HEK293 (cell line): ENCODE measurements around the gene FUT3.
A peak's percentile ranks its signal among the peaks of the same experiment; 100 is the strongest.

Experiments used
- CTCF ChIA-PET: fragments of 350-600 bp; formaldehyde crosslinking; extraction: SDS; loops from one replicate; lab custom pipeline; 2021; ENCODE audit warnings: antibody characterized with exemption; lab: Yijun Ruan, JAX
- POLR2A ChIA-PET: fragments of 300-600 bp; formaldehyde crosslinking; extraction: SDS; loops from one replicate; lab custom pipeline; 2020; ENCODE audit warnings: antibody characterized with exemption, inconsistent platforms; lab: Yijun Ruan, JAX
- H3K27ac ChIP-seq: fragments of 200-500 bp; sonication (Bioruptor generic); 2 replicates; pipeline ENCODE4 v1.5.1; 2014; ENCODE audit warnings: low read depth, low read length, control low read depth, inconsistent platforms; ENCODE audit errors: extremely low read depth
- H3K36me3 ChIP-seq, 2 experiments: fragments of 200-500 bp in 1 of 2; sonication (Bioruptor generic) in 1 of 2; 1 replicate in 1 of 2; 2 replicates in 1 of 2; pipeline ENCODE4 v1.5.1; 2014 to 2017; ENCODE audit warnings: inconsistent platforms in 2 of 2, low read length in 2 of 2; ENCODE audit not compliant: control insufficient read depth in 2 of 2, insufficient read depth in 1 of 2
- H3K4me1 ChIP-seq: fragments of 200-500 bp; sonication (Bioruptor generic); 2 replicates; pipeline ENCODE4 v1.5.1; 2014; ENCODE audit warnings: mild to moderate bottlenecking, low read length, inconsistent platforms; ENCODE audit not compliant: control insufficient read depth, insufficient read depth
- H3K4me3 ChIP-seq: 2 replicates; pipeline ENCODE4 v1.5.1; 2011; ENCODE audit warnings: low read depth, mild to moderate bottlenecking, control low read depth, low read length, moderate library complexity
- H3K9me3 ChIP-seq: fragments of 200-500 bp; sonication (Bioruptor generic); 2 replicates; pipeline ENCODE4 v1.5.1; 2014; ENCODE audit warnings: low read depth, low read length, inconsistent platforms; ENCODE audit not compliant: control insufficient read depth, insufficient read depth
- GLIS1 ChIP-seq: fragments of 450-650 bp; formaldehyde crosslinking; IDR thresholded peaks from 2 replicates; pipeline ENCODE4 v1.5.1; 2016; ENCODE audit warnings: missing biosample characterization, missing genetic modification characterization
- ZFP69B ChIP-seq: fragments of 450-650 bp; formaldehyde crosslinking; IDR thresholded peaks from 2 replicates; pipeline ENCODE4 v1.5.1; 2016; ENCODE audit warnings: missing biosample characterization, missing genetic modification characterization
- ZNF169 ChIP-seq: fragments of 450-650 bp; formaldehyde crosslinking; IDR thresholded peaks from 2 replicates; pipeline ENCODE4 v1.5.1; 2016; ENCODE audit warnings: missing biosample characterization, missing genetic modification characterization
- ZNF18 ChIP-seq: fragments of 450-650 bp; formaldehyde crosslinking; IDR thresholded peaks from 2 replicates; pipeline ENCODE4 v1.5.1; 2016; ENCODE audit warnings: missing biosample characterization, missing genetic modification characterization
- ZNF211 ChIP-seq: fragments of 450-650 bp; formaldehyde crosslinking; IDR thresholded peaks from 2 replicates; pipeline ENCODE4 v1.5.1; 2016; ENCODE audit warnings: low read depth, missing biosample characterization, missing genetic modification characterization
- ZNF221 ChIP-seq: fragments of 450-650 bp; formaldehyde crosslinking; IDR thresholded peaks from 2 replicates; pipeline ENCODE4 v1.5.1; 2017; ENCODE audit warnings: missing biosample characterization, missing genetic modification characterization, borderline replicate concordance
- ZNF561 ChIP-seq: fragments of 450-650 bp; IDR thresholded peaks from 2 replicates; pipeline ENCODE4 v1.5.1; 2018; ENCODE audit warnings: missing biosample characterization, missing genetic modification characterization, borderline replicate concordance
- ZNF623 ChIP-seq: fragments of 450-650 bp; formaldehyde crosslinking; IDR thresholded peaks from 2 replicates; pipeline ENCODE4 v1.5.1; 2016; ENCODE audit warnings: missing biosample characterization, missing genetic modification characterization
- ZNF768 ChIP-seq: fragments of 450-650 bp; formaldehyde crosslinking; IDR thresholded peaks from 2 replicates; pipeline ENCODE4 v1.5.1; 2018; ENCODE audit warnings: missing biosample characterization, mild to moderate bottlenecking, missing genetic modification characterization
- ZSCAN30 ChIP-seq: fragments of 450-650 bp; IDR thresholded peaks from 2 replicates; pipeline ENCODE4 v1.5.1; 2018; ENCODE audit warnings: missing biosample characterization, mild to moderate bottlenecking, missing genetic modification characterization, moderate library complexity
- ZXDB ChIP-seq: fragments of 450-650 bp; formaldehyde crosslinking; IDR thresholded peaks from 2 replicates; pipeline ENCODE4 v1.5.1; 2016; ENCODE audit warnings: missing biosample characterization, missing genetic modification characterization
- TF ChIP-seq, protein P1 (sequence below): fragments of 450-650 bp; formaldehyde crosslinking; IDR thresholded peaks from 2 replicates; pipeline ENCODE4 v1.5.1; 2017; ENCODE audit warnings: missing biosample characterization, missing genetic modification characterization
- TF ChIP-seq, protein P2 (sequence below): fragments of 450-650 bp; formaldehyde crosslinking; IDR thresholded peaks from 2 replicates; pipeline ENCODE4 v1.5.1; 2016; ENCODE audit warnings: missing biosample characterization, missing genetic modification characterization

FUT3 gene

DNA sequence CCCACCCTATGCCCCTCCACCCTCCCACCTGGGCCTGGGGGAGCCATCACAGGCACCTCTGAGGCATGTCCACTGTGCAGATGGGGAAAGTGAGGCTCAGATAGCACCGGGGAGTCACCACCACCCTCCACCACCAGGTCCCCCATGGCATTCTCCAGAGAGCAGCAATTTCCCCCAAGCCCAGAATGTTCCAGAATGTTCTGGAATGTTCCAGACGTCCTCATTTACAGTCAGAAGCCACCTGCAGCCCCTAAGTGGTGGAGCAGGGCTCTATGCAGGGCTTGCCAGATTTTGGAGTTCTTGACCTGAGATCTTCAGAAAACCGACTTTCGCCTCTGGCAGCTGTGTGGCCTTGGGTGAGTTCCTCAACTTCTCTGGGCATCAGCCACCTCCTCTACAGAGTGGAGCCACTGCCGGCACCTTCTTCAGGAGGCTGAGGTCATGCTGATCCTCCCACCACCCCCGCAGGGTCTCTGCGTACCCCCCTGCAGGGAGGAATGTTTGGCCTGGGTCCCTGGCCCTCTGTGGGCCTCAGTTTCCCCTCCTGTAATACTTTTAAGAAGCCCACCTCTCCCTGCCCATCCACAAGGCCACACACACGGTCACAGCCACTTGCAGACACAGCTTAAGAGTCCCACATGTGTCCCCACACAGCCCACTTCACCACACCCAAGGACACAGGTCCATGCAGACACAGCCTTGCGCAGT, 12.9 kb upstream of the FUT3 start:
- no peaks in the 10 kb centered on the region for H3K4me1 ChIP-seq
- POLR2A ChIA-PET = no interaction called here
- TF ChIP-seq, protein P1, sequence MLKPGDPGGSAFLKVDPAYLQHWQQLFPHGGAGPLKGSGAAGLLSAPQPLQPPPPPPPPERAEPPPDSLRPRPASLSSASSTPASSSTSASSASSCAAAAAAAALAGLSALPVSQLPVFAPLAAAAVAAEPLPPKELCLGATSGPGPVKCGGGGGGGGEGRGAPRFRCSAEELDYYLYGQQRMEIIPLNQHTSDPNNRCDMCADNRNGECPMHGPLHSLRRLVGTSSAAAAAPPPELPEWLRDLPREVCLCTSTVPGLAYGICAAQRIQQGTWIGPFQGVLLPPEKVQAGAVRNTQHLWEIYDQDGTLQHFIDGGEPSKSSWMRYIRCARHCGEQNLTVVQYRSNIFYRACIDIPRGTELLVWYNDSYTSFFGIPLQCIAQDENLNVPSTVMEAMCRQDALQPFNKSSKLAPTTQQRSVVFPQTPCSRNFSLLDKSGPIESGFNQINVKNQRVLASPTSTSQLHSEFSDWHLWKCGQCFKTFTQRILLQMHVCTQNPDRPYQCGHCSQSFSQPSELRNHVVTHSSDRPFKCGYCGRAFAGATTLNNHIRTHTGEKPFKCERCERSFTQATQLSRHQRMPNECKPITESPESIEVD (tag by site-specific recombination) = no peak
- TF ChIP-seq ZFP69B (tag by site-specific recombination) = no peak
- TF ChIP-seq ZNF211 (tag by site-specific recombination) = no peak
- no peak for TF ChIP-seq ZNF561
- TF ChIP-seq ZNF221 (tag by site-specific recombination) = no peak
- TF ChIP-seq ZNF623 (tag by site-specific recombination) = no peak
- no peak for TF ChIP-seq ZNF169 (tag by site-specific recombination)
- TF ChIP-seq, protein P2, sequence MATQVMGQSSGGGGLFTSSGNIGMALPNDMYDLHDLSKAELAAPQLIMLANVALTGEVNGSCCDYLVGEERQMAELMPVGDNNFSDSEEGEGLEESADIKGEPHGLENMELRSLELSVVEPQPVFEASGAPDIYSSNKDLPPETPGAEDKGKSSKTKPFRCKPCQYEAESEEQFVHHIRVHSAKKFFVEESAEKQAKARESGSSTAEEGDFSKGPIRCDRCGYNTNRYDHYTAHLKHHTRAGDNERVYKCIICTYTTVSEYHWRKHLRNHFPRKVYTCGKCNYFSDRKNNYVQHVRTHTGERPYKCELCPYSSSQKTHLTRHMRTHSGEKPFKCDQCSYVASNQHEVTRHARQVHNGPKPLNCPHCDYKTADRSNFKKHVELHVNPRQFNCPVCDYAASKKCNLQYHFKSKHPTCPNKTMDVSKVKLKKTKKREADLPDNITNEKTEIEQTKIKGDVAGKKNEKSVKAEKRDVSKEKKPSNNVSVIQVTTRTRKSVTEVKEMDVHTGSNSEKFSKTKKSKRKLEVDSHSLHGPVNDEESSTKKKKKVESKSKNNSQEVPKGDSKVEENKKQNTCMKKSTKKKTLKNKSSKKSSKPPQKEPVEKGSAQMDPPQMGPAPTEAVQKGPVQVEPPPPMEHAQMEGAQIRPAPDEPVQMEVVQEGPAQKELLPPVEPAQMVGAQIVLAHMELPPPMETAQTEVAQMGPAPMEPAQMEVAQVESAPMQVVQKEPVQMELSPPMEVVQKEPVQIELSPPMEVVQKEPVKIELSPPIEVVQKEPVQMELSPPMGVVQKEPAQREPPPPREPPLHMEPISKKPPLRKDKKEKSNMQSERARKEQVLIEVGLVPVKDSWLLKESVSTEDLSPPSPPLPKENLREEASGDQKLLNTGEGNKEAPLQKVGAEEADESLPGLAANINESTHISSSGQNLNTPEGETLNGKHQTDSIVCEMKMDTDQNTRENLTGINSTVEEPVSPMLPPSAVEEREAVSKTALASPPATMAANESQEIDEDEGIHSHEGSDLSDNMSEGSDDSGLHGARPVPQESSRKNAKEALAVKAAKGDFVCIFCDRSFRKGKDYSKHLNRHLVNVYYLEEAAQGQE (tag by site-specific recombination) = no peak
- TF ChIP-seq ZSCAN30 (tag by site-specific recombination) = no peak
- TF ChIP-seq ZXDB (tag by site-specific recombination) = no peak
- TF ChIP-seq, all 188 proteins: peak for 0
- H3K9me3 ChIP-seq = no peaks in the 10 kb centered on the region
- CTCF ChIA-PET = interaction anchor here (1.4 kb wide), 1 partner anchor 60 kb away, joined by 5 read pairs; the partner anchor contains the start of gene NRTN
- no peak overlapping the region for H3K4me3 ChIP-seq
- no peak overlapping the region for H3K27ac ChIP-seq
- no peaks in the 10 kb centered on the region for H3K36me3 ChIP-seq

DNA sequence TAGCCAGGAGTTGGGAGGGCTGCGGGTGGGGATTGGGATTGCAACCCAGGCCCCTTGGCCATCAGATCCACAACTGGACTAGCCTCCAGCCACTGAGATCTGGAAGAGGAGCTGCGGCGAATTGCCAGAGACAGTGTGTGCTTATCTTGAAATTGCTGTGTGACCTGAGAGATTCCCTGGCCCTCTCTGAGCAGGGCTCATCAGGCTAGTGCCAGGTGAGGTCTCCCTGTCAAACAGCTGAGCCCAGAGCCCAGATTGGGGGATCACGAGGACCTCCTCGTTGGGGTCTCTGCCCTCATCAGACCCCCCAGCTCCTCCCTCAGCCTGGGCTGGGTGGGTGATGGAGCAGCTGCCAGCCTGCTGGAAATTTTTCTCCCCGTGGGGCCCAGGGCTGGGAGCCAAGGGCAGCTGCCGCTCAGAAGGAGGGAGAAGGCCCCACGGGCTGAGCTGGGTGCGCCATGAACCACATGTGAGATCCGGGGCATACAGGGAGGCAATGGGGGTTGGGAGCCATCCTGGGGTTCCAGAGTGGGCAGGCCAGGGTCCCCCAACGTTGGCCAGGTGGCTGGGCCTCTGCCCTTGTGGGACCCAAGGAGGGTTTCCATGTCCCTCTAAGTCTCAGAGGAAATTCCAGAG, 11.9 kb upstream of the FUT3 start:
- no peak overlapping the region for H3K4me3 ChIP-seq
- ChIA-PET POLR2A (no interaction called here), CTCF (interaction anchor here (0.7 to 1.9 kb wide), 2 partner anchors 59 to 69 kb away, joined by 3 to 7 read pairs; no protein-coding TSS in a partner anchor)
- no peaks in the 10 kb centered on the region for H3K9me3 ChIP-seq
- no peaks in the 10 kb centered on the region for H3K36me3 ChIP-seq
- H3K27ac ChIP-seq = no peak overlapping the region
- TF ChIP-seq GLIS1 (tag by site-specific recombination) = peak; percentile 61
- TF ChIP-seq ZNF768 (tag by site-specific recombination) = 0 out of 2 replicates have a peak, but pooled peaks have one; percentile 45
- TF ChIP-seq ZNF18 = no peak
- TF ChIP-seq, all 188 proteins: peak for 2
- H3K4me1 ChIP-seq = no peaks in the 10 kb centered on the region
